HepG2 (cell line): ENCODE data around the gene CTSD. TPM values are rescaled to one million over a fixed set of nuclear protein-coding genes. Genes with fewer than 3 reads are reported as not detected.

Experiments
- ATAC-seq: fragments of 200-7000 bp; cut with Tn5 transposase; 3 replicates; pipeline ENCODE4 v1.9.1; 2020; ENCODE audit warnings: mild to moderate bottlenecking, moderate library complexity
- BruUV-seq: library from RNA; stranded (reverse); fragments of 400-500 nt; replicated peaks from 2 replicates; lab custom pipeline; 2021; lab: Mats Ljungman, UMichigan
- CTCF ChIA-PET: fragments of 300-600 bp; formaldehyde crosslinking; extraction: SDS; loops from one replicate; lab custom pipeline; 2021; ENCODE audit warnings: low total read pairs, inconsistent platforms, low intra/inter-chr PET ratio; lab: Yijun Ruan, JAX
- POLR2A ChIA-PET: fragments of 350-600 bp; sonication (Branson Sonifier 250); formaldehyde crosslinking; loops from one replicate; lab custom pipeline; 2020; ENCODE audit warnings: antibody characterized with exemption, inconsistent platforms; lab: Yijun Ruan, JAX
- DNase-seq: peaks from one replicate; pipeline ENCODE4 v3.0.0-alpha.2; 2015; ENCODE audit warnings: low spot score
- FAIRE-seq: peaks from 3 replicates; lab custom pipeline; 2011; peaks lifted over from hg19 to GRCh38; lab: Jason Lieb, UNC
- H2AFZ ChIP-seq: one replicate; pipeline ENCODE4 v1.6.1; 2011; ENCODE audit warnings: low read length, inconsistent platforms
- H3K27ac ChIP-seq: fragments of 300-600 bp; 3 replicates; pipeline ENCODE4 v1.8.0; 2011; ENCODE audit warnings: mixed run types, mild to moderate bottlenecking, mixed read lengths, low read length, inconsistent platforms; ENCODE audit not compliant: insufficient read depth; ENCODE audit errors: extremely low read length
- H3K27me3 ChIP-seq, 2 experiments: fragments of 200-600 bp in 1 of 2; 2 replicates in 1 of 2; 3 replicates in 1 of 2; pipeline versions ENCODE4 v1.6.0 to v1.8.0; 2011; ENCODE audit warnings: low read length in 2 of 2, mild to moderate bottlenecking in 2 of 2, moderate library complexity in 2 of 2, inconsistent platforms in 1 of 2; ENCODE audit not compliant: insufficient read depth in 2 of 2, control insufficient read depth in 1 of 2
- H3K36me3 ChIP-seq, 2 experiments: fragments of 200-600 bp in 1 of 2; replicated peaks in 1 of 2; 2 replicates in 1 of 2; 3 replicates in 1 of 2; pipeline versions ENCODE4 v1.5.1 to v1.8.0; 2011; ENCODE audit warnings: low read length in 2 of 2, inconsistent platforms in 1 of 2; ENCODE audit not compliant: insufficient read depth in 2 of 2, control insufficient read depth in 1 of 2
- H3K4me1 ChIP-seq: 2 replicates; pipeline ENCODE4 v1.5.1; 2012; ENCODE audit warnings: low read length, inconsistent platforms; ENCODE audit not compliant: insufficient read depth
- H3K4me2 ChIP-seq: 2 replicates; pipeline ENCODE4 v1.6.0; 2011; ENCODE audit warnings: low read depth, low read length, inconsistent platforms
- H3K4me3 ChIP-seq, 3 experiments: fragments of 200-600 bp in 1 of 3; sonication (generic), shearing (Covaris generic) in 1 of 3; replicated peaks in 1 of 3; 2 replicates each; pipeline ENCODE4 v1.5.1; 2011 to 2016; ENCODE audit warnings: low read length in 3 of 3, inconsistent platforms in 2 of 3, low read depth in 2 of 3, mild to moderate bottlenecking in 2 of 3, control low read depth in 1 of 3, mixed read lengths in 1 of 3; ENCODE audit not compliant: insufficient read depth in 1 of 3
- H3K79me2 ChIP-seq: one replicate; pipeline ENCODE4 v1.6.1; 2011; ENCODE audit warnings: low read length, inconsistent platforms; ENCODE audit not compliant: insufficient read depth
- H3K9ac ChIP-seq: 2 replicates; pipeline ENCODE4 v1.6.0; 2011; ENCODE audit warnings: mild to moderate bottlenecking, low read depth, low read length, inconsistent platforms; ENCODE audit not compliant: insufficient read depth
- H3K9me3 ChIP-seq: 2 replicates; pipeline ENCODE4 v1.5.1; 2012; ENCODE audit warnings: mild to moderate bottlenecking, low read length
- H4K20me1 ChIP-seq: 2 replicates; pipeline ENCODE4 v1.6.0; 2011; ENCODE audit warnings: inconsistent platforms, mild to moderate bottlenecking, low read length, moderate library complexity; ENCODE audit not compliant: insufficient read depth
- CCDC6 ChIP-seq: sonication (generic); formaldehyde crosslinking; IDR thresholded peaks from 2 replicates; pipeline ENCODE4 v1.8.1; 2022; ENCODE audit warnings: mild to moderate bottlenecking, missing genetic modification reagents, moderate library complexity
- FLYWCH1 ChIP-seq: sonication (generic); formaldehyde crosslinking; IDR thresholded peaks from 2 replicates; pipeline ENCODE4 v1.8.1; 2023; ENCODE audit warnings: mild to moderate bottlenecking, missing genetic modification reagents
- HNF4A ChIP-seq: sonication (generic); formaldehyde crosslinking; IDR thresholded peaks from 2 replicates; pipeline ENCODE4 v1.4.0; 2020; ENCODE audit warnings: missing genetic modification reagents
- HNRNPLL ChIP-seq: fragments of 200-400 bp; formaldehyde crosslinking; IDR thresholded peaks from 2 replicates; pipeline ENCODE4 v1.6.1; 2017; ENCODE audit warnings: mild to moderate bottlenecking, low read depth, low read length; ENCODE audit not compliant: poor library complexity, severe bottlenecking
- MED13 ChIP-seq: sonication (generic); formaldehyde crosslinking; IDR thresholded peaks from 2 replicates; pipeline ENCODE4 v1.5.0; 2020; ENCODE audit warnings: missing genetic modification reagents
- MXI1 ChIP-seq: IDR thresholded peaks from 3 replicates; pipeline ENCODE4 v1.6.1; 2012; ENCODE audit warnings: low read depth, low read length, inconsistent platforms, borderline replicate concordance
- SMAD3 ChIP-seq: sonication (generic); formaldehyde crosslinking; IDR thresholded peaks from 2 replicates; pipeline ENCODE4 v1.4.0; 2020; ENCODE audit warnings: missing genetic modification reagents
- SRSF9 ChIP-seq: fragments of 200-400 bp; formaldehyde crosslinking; IDR thresholded peaks from 2 replicates; pipeline ENCODE4 v1.6.1; 2018; ENCODE audit warnings: borderline replicate concordance, mild to moderate bottlenecking, low read depth, low read length; ENCODE audit not compliant: insufficient read depth, poor library complexity, severe bottlenecking
- TBX3 ChIP-seq: fragments of 450-650 bp; IDR thresholded peaks from 2 replicates; pipeline ENCODE4 v1.6.1; 2017; ENCODE audit warnings: antibody characterized with exemption, mild to moderate bottlenecking, inconsistent platforms, borderline replicate concordance
- ZNF780A ChIP-seq: sonication (generic); formaldehyde crosslinking; IDR thresholded peaks from 2 replicates; pipeline ENCODE4 v1.8.0; 2022; ENCODE audit warnings: mild to moderate bottlenecking, missing genetic modification reagents, moderate library complexity
- WGBS: methylation state at CpG from one replicate; pipeline ENCODE4 v1.1.6; 2017; ENCODE audit warnings: low lambda C conversion rate; 5-methylcytosine and 5-hydroxymethylcytosine counted together
- in situ Hi-C: cut with HindIII; loops from 2 replicates; pipeline ENCODE4 v1.10.0; 2017; ENCODE audit warnings: low pct_unique_long_range_greater_than_20kb; ENCODE audit not compliant: extremely low pct_ligation_motif_present
- intact Hi-C: fragments of 100-400 bp; cut with micrococcal nuclease; formaldehyde crosslinking; loops from one replicate; pipeline ENCODE4 v1.10.0; 2022; ENCODE audit not compliant: unreplicated experiment
- polyA plus RNA-seq, 8 experiments: library from polyadenylated mRNA; depleted of rRNA in 3 of 8; stranded (reverse) in 7 of 8; unstranded in 1 of 8; fragments of >200 nt; fragmentation: Illumina TruSeq in 4 of 8; extraction: Trizol in 4 of 8; gene quantifications; 2 replicates each; pipeline versions ENCODE4 v1.2.1 to v1.2.3, GENCODE V29; 2011 to 2016; ENCODE audit warnings: low read depth in 4 of 8, missing spikeins in 1 of 8, mixed read lengths in 1 of 8; ENCODE audit not compliant: insufficient read depth in 1 of 8
- total RNA-seq, 5 experiments: library from RNA; depleted of rRNA; stranded (reverse); fragments of >200 nt; fragmentation: Illumina TruSeq; extraction: Trizol; gene quantifications; 2 replicates each; pipeline ENCODE4 v1.2.3, GENCODE V29; 2016; ENCODE audit warnings: low read depth in 1 of 5
- TF ChIP-seq, protein P1 (sequence below): fragments of 450-650 bp; IDR thresholded peaks from 2 replicates; pipeline ENCODE4 v1.6.1; 2016
- TF ChIP-seq, protein P2 (sequence below): sonication (generic); formaldehyde crosslinking; conservative IDR thresholded peaks from 2 replicates; pipeline ENCODE4 v1.5.0; 2020; ENCODE audit warnings: missing genetic modification reagents
- TF ChIP-seq, protein P3 (sequence below): sonication (generic); formaldehyde crosslinking; IDR thresholded peaks from 2 replicates; pipeline ENCODE4 v1.5.1; 2020; ENCODE audit warnings: mild to moderate bottlenecking, moderate library complexity, missing genetic modification reagents

Gene CTSD
- total and polyA plus RNA-seq, 2 of the 13 experiments (the other 11 are each of a cell fraction or from before 2014, with no cell fraction given), result 143 to 230 TPM

DNA sequence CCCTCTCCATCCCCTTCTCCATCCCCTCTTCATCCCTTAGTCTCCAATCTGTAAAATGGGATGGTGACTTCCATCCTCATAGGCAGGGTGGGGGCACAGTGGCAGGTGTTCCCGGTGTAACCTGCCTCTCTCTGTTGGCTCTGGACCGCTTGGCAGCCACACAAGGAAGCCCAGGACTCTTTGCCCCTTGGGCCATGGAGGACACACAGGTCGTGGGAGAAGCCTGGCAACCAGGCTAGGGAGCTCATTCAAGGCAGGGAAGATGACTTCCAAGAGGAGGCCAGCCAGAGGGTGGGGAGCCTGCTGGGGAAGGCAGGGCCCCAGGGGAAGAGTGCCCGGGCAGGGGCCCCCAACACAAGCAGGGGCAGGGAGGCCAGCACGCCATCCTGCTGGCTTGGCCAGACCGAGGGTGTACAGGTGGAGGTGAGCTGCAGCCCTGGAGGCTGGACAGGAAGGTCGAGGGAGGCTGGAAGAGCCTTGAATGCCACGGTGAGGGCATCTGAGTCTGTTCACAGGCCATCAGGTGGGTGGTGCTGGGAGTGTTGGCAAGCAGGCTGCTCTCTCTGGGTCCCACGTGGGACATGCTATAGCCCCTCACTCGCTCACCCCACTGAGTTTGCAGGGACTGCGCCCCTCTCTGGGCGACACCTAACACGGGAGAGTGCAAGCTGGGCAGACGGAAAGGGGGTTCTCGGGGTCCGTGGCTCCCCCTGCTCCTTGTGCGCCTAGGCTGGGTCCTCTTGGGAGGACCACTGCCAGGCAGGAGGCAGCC lies 15.5 kb upstream of the CTSD start:
- BruUV-seq, result no TSS peak
- FAIRE-seq (no peak), DNase-seq (no peak), ATAC-seq (no peak)
- Histone ChIP-seq H2AFZ (no peak overlapping the region), H3K4me2 (no peak overlapping the region), H3K27me3 (peaks cover 16 to 57% of the 10 kb centered on the region in 2 experiments), H3K4me1 (peaks cover 18% of the 10 kb centered on the region), H4K20me1 (no peaks in the 10 kb centered on the region), H3K27ac (no peak overlapping the region), H3K9ac (no peak overlapping the region), H3K4me3 (no peak overlapping the region), H3K9me3 (no peaks in the 10 kb centered on the region), H3K36me3 (no peaks in the 10 kb centered on the region), H3K79me2 (no peaks in the 10 kb centered on the region)
- TF ChIP-seq TBX3 (no peak), FLYWCH1 (CRISPR knock-in tag) (no peak), ZNF780A (CRISPR knock-in tag) (no peak), MED13 (CRISPR knock-in tag) (no peak), HNF4A (CRISPR knock-in tag) (no peak), MXI1 (no peak), SRSF9 (no peak), HNRNPLL (no peak), CCDC6 (CRISPR knock-in tag) (no peak), SMAD3 (no peak)
- TF ChIP-seq, protein P1, sequence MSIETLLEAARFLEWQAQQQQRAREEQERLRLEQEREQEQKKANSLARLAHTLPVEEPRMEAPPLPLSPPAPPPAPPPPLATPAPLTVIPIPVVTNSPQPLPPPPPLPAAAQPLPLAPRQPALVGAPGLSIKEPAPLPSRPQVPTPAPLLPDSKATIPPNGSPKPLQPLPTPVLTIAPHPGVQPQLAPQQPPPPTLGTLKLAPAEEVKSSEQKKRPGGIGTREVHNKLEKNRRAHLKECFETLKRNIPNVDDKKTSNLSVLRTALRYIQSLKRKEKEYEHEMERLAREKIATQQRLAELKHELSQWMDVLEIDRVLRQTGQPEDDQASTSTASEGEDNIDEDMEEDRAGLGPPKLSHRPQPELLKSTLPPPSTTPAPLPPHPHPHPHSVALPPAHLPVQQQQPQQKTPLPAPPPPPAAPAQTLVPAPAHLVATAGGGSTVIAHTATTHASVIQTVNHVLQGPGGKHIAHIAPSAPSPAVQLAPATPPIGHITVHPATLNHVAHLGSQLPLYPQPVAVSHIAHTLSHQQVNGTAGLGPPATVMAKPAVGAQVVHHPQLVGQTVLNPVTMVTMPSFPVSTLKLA, result no peak
- TF ChIP-seq, protein P2, sequence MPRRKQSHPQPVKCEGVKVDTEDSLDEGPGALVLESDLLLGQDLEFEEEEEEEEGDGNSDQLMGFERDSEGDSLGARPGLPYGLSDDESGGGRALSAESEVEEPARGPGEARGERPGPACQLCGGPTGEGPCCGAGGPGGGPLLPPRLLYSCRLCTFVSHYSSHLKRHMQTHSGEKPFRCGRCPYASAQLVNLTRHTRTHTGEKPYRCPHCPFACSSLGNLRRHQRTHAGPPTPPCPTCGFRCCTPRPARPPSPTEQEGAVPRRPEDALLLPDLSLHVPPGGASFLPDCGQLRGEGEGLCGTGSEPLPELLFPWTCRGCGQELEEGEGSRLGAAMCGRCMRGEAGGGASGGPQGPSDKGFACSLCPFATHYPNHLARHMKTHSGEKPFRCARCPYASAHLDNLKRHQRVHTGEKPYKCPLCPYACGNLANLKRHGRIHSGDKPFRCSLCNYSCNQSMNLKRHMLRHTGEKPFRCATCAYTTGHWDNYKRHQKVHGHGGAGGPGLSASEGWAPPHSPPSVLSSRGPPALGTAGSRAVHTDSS (CRISPR knock-in tag), result no peak
- TF ChIP-seq, protein P3, sequence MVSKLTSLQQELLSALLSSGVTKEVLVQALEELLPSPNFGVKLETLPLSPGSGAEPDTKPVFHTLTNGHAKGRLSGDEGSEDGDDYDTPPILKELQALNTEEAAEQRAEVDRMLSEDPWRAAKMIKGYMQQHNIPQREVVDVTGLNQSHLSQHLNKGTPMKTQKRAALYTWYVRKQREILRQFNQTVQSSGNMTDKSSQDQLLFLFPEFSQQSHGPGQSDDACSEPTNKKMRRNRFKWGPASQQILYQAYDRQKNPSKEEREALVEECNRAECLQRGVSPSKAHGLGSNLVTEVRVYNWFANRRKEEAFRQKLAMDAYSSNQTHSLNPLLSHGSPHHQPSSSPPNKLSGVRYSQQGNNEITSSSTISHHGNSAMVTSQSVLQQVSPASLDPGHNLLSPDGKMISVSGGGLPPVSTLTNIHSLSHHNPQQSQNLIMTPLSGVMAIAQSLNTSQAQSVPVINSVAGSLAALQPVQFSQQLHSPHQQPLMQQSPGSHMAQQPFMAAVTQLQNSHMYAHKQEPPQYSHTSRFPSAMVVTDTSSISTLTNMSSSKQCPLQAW (CRISPR knock-in tag), result no peak
- 26% methylated on average over 5 of the region's 17 CpGs for WGBS
- in situ Hi-C loops (no loop called here), intact Hi-C loops (no loop called here)
- ChIA-PET CTCF (no interaction called here), POLR2A (no interaction called here)
